GM12892 (cell line): Measurements from ENCODE around the gene GULP1.

Source experiments
- POLR2A ChIP-seq: IDR thresholded peaks from 2 replicates; pipeline ENCODE4 v1.6.1; 2011; ENCODE audit warnings: low read depth, low read length, control low read depth
- POLR2AphosphoS5 ChIP-seq: IDR thresholded peaks from 2 replicates; pipeline ENCODE4 v1.6.1; 2011; ENCODE audit warnings: low read depth, low read length, control low read depth
- TAF1 ChIP-seq: IDR thresholded peaks from 2 replicates; pipeline ENCODE4 v1.6.1; 2011; ENCODE audit warnings: low read depth, mild to moderate bottlenecking, control low read depth, low read length, borderline replicate concordance

DNA sequence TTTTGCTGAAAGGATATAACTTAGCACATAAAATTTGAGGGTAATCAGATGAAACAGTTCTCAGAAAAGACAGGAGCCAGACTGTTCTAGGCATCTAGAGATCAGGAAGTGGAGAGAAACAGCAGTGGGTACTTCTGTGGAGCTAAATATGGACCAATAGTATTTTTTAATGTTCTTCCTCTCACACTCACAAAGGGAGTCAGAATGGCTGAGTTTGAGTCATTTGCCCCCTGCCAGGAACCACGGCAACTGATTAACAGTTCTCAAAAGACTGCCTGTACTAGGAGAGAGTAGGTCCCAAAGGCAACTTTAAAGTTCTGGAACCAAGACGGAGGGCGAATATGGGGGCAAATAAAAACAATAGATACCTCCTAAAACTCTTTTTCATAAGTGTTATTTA is 107.5 kb downstream of the GULP1 start:
- TF ChIP-seq POLR2A = no peak
- no peak for TF ChIP-seq TAF1
- TF ChIP-seq POLR2AphosphoS5 = no peak
